Body of pancreas (tissue), 4 donors: Measurements from ENCODE around the gene TLR7.

Source experiments
- CTCF ChIP-seq, 7 experiments: fragments of 450-650 bp in 4 of 7; fragments of 200-600 bp in 3 of 7; sonication (generic) in 3 of 7; IDR thresholded peaks; one replicate each; pipeline ENCODE4 v1.5.1; 2016 to 2019; ENCODE audit warnings: antibody characterized with exemption in 7 of 7
- POLR2A ChIP-seq, 3 donors: fragments of 450-650 bp; IDR thresholded peaks; one replicate each; pipeline ENCODE4 v1.6.1; 2016; ENCODE audit warnings: antibody characterized with exemption in 3 of 3, mild to moderate bottlenecking in 2 of 3

GRCh38 chrX:12887141-12887540 is 20.3 kb downstream of the TLR7 start:
- TF ChIP-seq CTCF (IDR thresholded peaks at IDR 0.05): no peak
- no peak for TF ChIP-seq POLR2A (IDR thresholded peaks at IDR 0.05)
